ENCODE data around the gene TNXB.
"Not testable (repeated sequence)": the region's sequence is repeated elsewhere in the genome, so short reads cannot be mapped to it uniquely, and the experiment has no call there.

TNXB gene

GRCh38 chr6:32084780-32085179 is 24.4 kb downstream of the TNXB start:
- no peak for DNase-seq

GRCh38 chr6:32083812-32084768 is 25.0 kb downstream of the TNXB start:
- no peak for DNase-seq

- DNase-seq: no peak
Observed at GRCh38 chr6:32082935-32083334, 26.2 kb downstream of the TNXB start.

GRCh38 chr6:32082478-32082877 is 26.7 kb downstream of the TNXB start:
- no peak for DNase-seq

GRCh38 chr6:32081168-32081990 is 27.8 kb downstream of the TNXB start:
- DNase-seq: no peak

- DNase-seq: no peak
Observed at GRCh38 chr6:32079566-32080290, 29.4 kb downstream of the TNXB start.

GRCh38 chr6:32076321-32076809 is 32.8 kb downstream of the TNXB start:
- DNase-seq: no peak

GRCh38 chr6:32075781-32076180 is 33.4 kb downstream of the TNXB start:
- no peak for DNase-seq

- no peak for DNase-seq
Observed at GRCh38 chr6:32074996-32075532, 34.1 kb downstream of the TNXB start.

- no peak for DNase-seq
Observed at GRCh38 chr6:32073613-32074012, 35.5 kb downstream of the TNXB start.

- no peak for DNase-seq
Observed at GRCh38 chr6:32073101-32073500, 36.0 kb downstream of the TNXB start.

- DNase-seq: no peak
Observed at GRCh38 chr6:32070814-32071543, 38.2 kb downstream of the TNXB start.

- DNase-seq: no peak
Observed at GRCh38 chr6:32069878-32070515, 39.1 kb downstream of the TNXB start.

GRCh38 chr6:32069460-32069859 is 39.7 kb downstream of the TNXB start:
- DNase-seq: no peak

- DNase-seq: no peak
Observed at GRCh38 chr6:32068867-32069266, 40.3 kb downstream of the TNXB start.

GRCh38 chr6:32068315-32068714 is 40.8 kb downstream of the TNXB start:
- not testable (repeated sequence) for DNase-seq

GRCh38 chr6:32067521-32067920 is 41.6 kb downstream of the TNXB start:
- not testable (repeated sequence) for DNase-seq

- DNase-seq: no peak
Observed at GRCh38 chr6:32064706-32065105, 44.4 kb downstream of the TNXB start.

GRCh38 chr6:32060966-32061655 is 48.0 kb downstream of the TNXB start:
- no peak for DNase-seq

GRCh38 chr6:32058511-32058963 is 50.6 kb downstream of the TNXB start:
- DNase-seq: no peak

GRCh38 chr6:32057966-32058365 is 51.2 kb downstream of the TNXB start:
- DNase-seq: no peak

Measured in NCI-H2029 treated with DMSO at 0.1 percent for 48 hours (cell line).